Measurements from ENCODE around the gene PALB2. TPM values are rescaled to one million over a fixed set of nuclear protein-coding genes. Genes with fewer than 3 reads are reported as not detected.
"Not testable (repeated sequence)": the region's sequence is repeated elsewhere in the genome, so short reads cannot be mapped to it uniquely, and the experiment has no call there.

PALB2 gene
- total RNA-seq, 1 donor from 2014 or later = 14.4 TPM

DNA sequence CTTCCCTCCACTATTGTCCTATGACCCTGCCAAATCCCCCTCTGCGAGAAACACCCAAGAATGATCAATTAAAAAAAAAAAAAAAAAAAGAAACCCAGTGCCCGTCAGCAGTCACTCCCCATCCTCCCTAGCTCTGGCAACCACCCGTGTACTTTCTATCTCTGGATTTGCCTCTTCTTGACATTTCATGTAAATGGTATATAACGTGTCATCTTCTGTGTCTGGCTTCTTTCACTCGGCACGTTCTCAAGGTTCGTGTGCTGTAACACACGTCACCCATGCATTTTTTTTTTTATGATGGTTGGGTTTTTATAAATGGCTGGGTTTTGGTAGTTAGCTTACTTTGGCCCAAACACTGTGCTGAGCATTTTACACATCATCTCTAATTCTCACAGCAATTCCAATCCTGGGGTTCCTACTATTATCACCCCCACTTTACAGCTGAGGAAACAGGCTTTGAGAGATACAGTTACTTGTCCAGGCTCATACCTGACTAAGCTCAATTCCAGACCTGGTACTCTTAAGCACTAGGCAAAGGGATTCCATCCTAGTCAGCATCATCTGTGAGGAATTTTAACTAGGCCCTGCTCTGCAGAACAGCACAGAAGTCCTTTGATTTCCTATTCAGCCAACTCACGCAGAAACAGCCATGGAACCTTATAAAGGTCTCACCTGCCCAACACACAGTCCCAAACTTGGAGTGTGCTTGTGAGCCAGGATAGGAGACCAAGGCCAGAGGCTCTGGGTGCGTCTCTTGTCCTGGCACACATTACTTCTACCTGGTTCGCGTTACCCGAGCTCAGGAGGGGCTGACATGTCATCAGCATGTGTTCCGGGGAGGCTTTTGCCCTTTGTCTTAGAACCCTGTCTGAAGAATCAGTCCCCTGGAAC is 56.7 kb downstream of the PALB2 start:
- Mint-ChIP-seq H3K4me1 (ENCODE audit: low read depth, unreplicated experiment) (no peaks in the 10 kb centered on the region), H3K27me3 (ENCODE audit: unreplicated experiment) (peaks cover 3% of the 10 kb centered on the region), H3K9me3 (ENCODE audit: unreplicated experiment) (peaks cover 1% of the 10 kb centered on the region), H3K27ac (ENCODE audit: unreplicated experiment) (no peak overlapping the region), H3K4me3 (ENCODE audit: unreplicated experiment) (no peak overlapping the region), H3K36me3 (ENCODE audit: unreplicated experiment) (peaks cover 4% of the 10 kb centered on the region)
- TF ChIP-seq, protein P1, sequence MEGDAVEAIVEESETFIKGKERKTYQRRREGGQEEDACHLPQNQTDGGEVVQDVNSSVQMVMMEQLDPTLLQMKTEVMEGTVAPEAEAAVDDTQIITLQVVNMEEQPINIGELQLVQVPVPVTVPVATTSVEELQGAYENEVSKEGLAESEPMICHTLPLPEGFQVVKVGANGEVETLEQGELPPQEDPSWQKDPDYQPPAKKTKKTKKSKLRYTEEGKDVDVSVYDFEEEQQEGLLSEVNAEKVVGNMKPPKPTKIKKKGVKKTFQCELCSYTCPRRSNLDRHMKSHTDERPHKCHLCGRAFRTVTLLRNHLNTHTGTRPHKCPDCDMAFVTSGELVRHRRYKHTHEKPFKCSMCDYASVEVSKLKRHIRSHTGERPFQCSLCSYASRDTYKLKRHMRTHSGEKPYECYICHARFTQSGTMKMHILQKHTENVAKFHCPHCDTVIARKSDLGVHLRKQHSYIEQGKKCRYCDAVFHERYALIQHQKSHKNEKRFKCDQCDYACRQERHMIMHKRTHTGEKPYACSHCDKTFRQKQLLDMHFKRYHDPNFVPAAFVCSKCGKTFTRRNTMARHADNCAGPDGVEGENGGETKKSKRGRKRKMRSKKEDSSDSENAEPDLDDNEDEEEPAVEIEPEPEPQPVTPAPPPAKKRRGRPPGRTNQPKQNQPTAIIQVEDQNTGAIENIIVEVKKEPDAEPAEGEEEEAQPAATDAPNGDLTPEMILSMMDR (IDR thresholded peaks at IDR 0.05; ENCODE audit: partially characterized antibody, unreplicated experiment) = no peak
- no peak for DNase-seq

DNA sequence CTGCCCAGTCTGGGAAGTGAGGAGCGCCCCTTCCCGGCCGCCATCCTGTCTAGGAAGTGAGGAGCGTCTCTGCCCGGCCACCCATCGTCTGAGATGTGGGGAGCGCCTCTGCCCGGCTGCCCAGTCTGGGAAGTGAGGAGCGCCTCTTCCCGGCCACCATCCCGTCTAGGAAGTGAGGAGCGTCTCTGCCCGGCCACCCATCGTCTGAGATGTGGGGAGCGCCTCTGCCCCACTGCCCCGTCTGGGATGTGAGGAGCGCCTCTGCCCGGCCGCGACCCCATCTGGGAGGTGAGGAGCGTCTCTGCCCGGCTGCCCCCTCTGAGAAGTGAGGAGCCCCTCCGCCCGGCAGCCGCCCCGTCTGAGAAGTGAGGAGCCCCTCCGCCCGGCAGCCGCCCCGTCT is 57.8 kb downstream of the PALB2 start:
- H3K4me1 Mint-ChIP-seq (ENCODE audit: low read depth, unreplicated experiment); H3K36me3 Mint-ChIP-seq (ENCODE audit: unreplicated experiment); H3K27ac Mint-ChIP-seq (ENCODE audit: unreplicated experiment); H3K4me3 Mint-ChIP-seq (ENCODE audit: unreplicated experiment); DNase-seq; H3K27me3 Mint-ChIP-seq (ENCODE audit: unreplicated experiment); H3K9me3 Mint-ChIP-seq (ENCODE audit: unreplicated experiment): not testable (repeated sequence)

DNA sequence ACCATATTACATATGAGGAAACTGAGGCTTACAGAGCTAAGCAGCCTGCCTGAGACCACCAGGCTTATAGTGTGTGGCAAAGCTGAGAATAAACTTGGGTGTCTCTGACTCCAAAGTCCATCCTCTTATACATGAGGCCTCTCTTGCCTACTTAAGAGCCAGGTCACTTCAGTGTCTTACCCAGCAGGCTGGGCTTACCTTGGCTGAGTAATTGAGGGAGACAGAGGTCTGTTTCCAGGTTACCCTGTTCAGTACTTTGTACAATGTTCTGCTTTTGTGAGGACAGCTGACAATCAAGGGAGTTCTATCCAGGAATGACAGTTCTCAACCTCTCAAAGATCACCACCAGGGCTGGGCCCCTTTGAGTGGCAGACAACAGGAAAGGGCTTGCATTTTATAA is 59.3 kb downstream of the PALB2 start:
- H3K27ac Mint-ChIP-seq (ENCODE audit: unreplicated experiment) = no peak overlapping the region
- TF ChIP-seq, protein P1 (IDR thresholded peaks at IDR 0.05; ENCODE audit: partially characterized antibody, unreplicated experiment) = no peak
- H3K9me3 Mint-ChIP-seq (ENCODE audit: unreplicated experiment) = peaks cover 1% of the 10 kb centered on the region
- H3K36me3 Mint-ChIP-seq (ENCODE audit: unreplicated experiment) = peaks cover 4% of the 10 kb centered on the region
- peaks cover 3% of the 10 kb centered on the region for H3K27me3 Mint-ChIP-seq (ENCODE audit: unreplicated experiment)
- H3K4me3 Mint-ChIP-seq (ENCODE audit: unreplicated experiment) = no peak overlapping the region
- no peak for DNase-seq
- H3K4me1 Mint-ChIP-seq (ENCODE audit: low read depth, unreplicated experiment) = no peaks in the 10 kb centered on the region

DNA sequence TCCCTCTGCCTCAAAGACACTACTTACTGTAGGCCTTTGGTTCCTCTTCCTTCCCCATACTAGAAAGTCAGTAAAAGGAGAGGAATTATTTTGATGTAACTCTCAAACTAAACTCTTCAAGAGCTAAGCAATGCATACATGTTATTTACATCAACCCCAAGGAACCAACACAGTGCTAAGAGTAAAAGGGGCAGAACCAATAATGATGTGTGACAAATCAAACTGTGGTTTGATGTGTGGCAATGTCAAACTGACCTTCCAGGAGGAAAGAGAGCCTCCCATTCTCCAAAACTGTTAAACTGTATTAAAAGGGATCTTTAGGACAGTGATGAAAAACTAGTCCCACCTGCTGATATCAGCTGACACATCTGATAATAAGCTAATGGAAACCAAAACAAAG is 60.7 kb downstream of the PALB2 start:
- H3K4me1 Mint-ChIP-seq (ENCODE audit: low read depth, unreplicated experiment) = no peaks in the 10 kb centered on the region
- H3K36me3 Mint-ChIP-seq (ENCODE audit: unreplicated experiment) = peaks cover 4% of the 10 kb centered on the region
- H3K9me3 Mint-ChIP-seq (ENCODE audit: unreplicated experiment) = no peaks in the 10 kb centered on the region
- no peak for DNase-seq
- no peak overlapping the region for H3K4me3 Mint-ChIP-seq (ENCODE audit: unreplicated experiment)
- H3K27ac Mint-ChIP-seq (ENCODE audit: unreplicated experiment) = no peak overlapping the region
- TF ChIP-seq, protein P1 (IDR thresholded peaks at IDR 0.05; ENCODE audit: partially characterized antibody, unreplicated experiment) = no peak
- H3K27me3 Mint-ChIP-seq (ENCODE audit: unreplicated experiment) = peaks cover 3% of the 10 kb centered on the region

DNA sequence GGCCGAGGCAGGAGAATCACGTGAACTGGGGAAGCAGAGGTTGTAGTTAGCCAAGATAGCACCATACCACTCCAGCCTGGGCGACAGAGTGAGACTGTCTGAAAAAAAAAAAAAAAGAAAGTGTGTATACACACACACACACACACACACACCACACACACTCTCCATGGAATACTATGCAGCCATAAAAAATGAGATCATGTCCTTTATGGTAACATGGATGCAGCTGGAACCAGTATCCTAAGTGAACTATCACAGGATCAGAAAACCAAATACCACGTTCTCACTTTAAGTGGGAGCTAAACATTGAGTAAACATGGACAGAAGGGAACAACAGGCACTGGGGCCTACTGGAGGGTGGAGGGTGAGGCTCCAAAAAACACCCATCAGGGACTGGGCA is 61.7 kb downstream of the PALB2 start:
- Mint-ChIP-seq H3K9me3 (ENCODE audit: unreplicated experiment) (no peaks in the 10 kb centered on the region), H3K4me1 (ENCODE audit: low read depth, unreplicated experiment) (no peaks in the 10 kb centered on the region), H3K27ac (ENCODE audit: unreplicated experiment) (no peak overlapping the region), H3K4me3 (ENCODE audit: unreplicated experiment) (no peak overlapping the region), H3K27me3 (ENCODE audit: unreplicated experiment) (peaks cover 1% of the 10 kb centered on the region), H3K36me3 (ENCODE audit: unreplicated experiment) (peaks cover 4% of the 10 kb centered on the region)
- DNase-seq = no peak
- TF ChIP-seq, protein P1 (IDR thresholded peaks at IDR 0.05; ENCODE audit: partially characterized antibody, unreplicated experiment) = no peak
